TTC549 (cell line): ENCODE measurements around the gene PTPRG.

Experiments used
- FAIRE-seq: peaks from 2 replicates; lab custom pipeline; 2012; peaks lifted over from hg19 to GRCh38; lab: Jason Lieb, UNC

PTPRG gene

GRCh38 chr3:61933798-61934504 lies 372.6 kb downstream of the PTPRG start:
- FAIRE-seq = no peak

- no peak for FAIRE-seq
Measured at GRCh38 chr3:61934505-61934871, 373.1 kb downstream of the PTPRG start.

- no peak for FAIRE-seq
Measured at GRCh38 chr3:61935814-61936213, 374.4 kb downstream of the PTPRG start.

- FAIRE-seq = no peak
Measured at GRCh38 chr3:61936344-61936937, 375.1 kb downstream of the PTPRG start.

DNA sequence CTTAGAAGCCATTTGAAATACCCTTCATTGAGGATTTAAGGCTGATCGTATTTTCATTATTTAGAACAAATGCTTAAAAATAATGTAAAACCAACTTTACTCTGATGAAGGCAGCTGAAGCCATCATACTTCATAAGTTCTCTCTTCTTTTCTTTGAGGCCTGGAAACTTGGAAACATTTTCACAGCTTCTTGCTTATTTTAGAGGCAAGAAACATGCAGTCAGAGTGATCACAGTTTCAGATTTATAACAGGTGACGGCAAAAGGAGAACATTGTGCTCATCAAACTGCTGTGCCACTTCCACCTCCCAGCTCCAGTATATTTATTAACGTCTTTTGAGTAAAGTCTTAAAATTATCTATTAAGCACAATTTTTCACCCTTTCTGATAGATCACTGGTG lies 376.1 kb downstream of the PTPRG start:
- FAIRE-seq = no peak

DNA sequence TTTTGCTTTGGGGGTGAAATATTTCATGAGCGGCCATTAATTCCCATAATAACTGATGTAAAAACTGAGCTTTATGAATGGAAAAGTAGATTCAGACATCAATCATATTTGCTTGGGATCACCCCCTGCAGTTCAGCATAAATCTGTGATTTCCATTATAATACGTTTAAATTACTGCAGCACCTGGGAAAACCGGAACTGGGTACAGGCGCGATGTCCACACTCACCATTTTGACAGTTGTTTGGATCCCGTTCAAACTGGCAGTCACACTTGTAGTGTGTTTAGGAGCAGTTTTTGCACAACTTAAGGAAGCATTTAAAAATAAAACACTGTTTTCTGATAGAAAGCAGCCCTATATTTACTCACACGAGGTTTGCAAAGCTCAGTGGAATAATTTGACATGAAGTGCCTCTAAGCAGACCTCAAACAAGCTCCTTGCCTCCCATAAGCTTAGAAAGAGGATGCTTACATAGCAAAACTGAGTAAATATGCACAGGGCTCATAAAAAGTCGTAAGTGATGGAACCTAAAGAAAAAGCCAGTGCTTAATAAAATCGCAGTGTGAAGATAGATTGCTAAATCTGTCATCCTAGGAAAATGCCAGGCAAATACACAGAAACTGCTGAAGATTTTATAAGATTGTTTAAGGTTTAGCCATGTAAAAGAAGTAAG lies 377.6 kb downstream of the PTPRG start:
- no peak for FAIRE-seq

DNA sequence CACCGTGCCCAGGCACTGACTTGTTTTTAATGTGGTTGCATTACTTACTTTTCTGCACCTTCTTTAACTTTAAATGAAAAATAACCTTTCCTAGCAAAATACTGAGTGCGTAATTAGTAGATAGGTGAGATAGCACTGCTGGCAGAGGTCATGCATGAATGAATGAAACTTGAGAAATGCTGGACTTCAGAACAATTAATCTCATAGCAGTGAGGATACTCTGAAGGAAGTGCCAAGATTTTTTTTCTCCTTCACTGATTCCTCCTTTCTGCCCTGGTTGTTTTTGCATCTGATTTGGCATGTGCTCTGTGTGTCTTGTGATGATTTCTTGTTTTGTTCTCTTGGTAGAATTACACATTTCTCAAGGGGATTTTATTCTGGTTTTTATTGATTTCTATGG lies 378.9 kb downstream of the PTPRG start:
- FAIRE-seq = no peak

DNA sequence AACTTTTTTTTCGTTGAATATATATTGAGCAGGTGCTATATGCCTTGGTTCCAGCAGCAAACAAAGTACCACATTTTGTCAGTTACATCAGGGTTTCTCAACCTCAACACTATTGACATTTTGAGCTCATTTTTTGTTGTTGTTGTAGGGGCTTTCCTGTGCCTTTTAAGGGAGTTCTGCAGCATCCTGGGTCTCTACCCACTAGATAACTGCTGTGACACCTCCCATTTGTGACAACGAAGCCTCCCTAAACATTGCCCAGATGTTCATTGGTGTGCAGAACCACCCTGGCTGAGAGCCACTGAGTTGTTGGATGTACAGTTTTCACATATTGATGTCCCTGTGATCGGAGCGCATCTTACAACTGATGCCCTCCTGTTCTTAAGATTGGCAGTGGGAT lies 382.6 kb downstream of the PTPRG start:
- FAIRE-seq = no peak

DNA sequence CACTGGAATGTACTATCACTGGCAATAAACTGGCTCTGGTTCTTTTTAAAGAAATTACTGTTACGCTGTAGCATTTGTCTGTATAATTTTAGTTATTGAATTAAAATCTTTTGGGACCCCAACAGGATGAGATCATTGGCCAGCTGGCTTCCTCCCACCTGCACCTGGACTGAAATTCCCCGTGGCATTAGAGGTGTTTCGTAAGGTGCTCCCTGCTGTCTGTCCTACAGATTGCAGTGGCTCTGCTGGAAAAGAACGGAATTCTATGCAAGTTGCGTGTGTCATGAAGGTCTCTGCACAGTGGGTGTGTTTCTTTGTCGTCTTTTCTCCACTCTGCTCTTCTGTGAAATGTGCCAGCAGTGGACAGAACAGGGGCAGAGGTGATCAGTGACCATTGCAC lies 383.4 kb downstream of the PTPRG start:
- FAIRE-seq = no peak

- FAIRE-seq = no peak
Measured at GRCh38 chr3:61945657-61946056, 384.3 kb downstream of the PTPRG start.

GRCh38 chr3:61946570-61947324 lies 385.4 kb downstream of the PTPRG start:
- FAIRE-seq = no peak

DNA sequence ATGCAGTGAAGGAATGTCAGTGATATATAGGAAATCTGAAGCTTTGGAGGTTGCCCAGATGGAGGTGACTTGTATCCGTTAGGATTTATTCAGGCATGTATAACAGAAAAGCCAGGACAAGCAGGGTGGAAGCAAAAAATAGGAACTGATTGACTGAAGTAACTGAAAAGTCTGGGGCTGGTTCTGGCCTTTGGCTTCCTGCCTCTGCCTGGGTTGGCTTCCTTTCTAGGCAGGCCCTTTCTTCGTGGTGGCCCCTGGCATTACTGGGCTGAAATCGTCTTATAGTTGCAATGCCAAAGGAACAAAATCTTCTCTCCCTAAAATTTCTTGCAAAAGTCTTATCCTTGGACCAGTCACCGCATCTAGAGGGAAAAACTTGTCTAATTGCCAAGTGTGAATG lies 386.1 kb downstream of the PTPRG start:
- FAIRE-seq = no peak

DNA sequence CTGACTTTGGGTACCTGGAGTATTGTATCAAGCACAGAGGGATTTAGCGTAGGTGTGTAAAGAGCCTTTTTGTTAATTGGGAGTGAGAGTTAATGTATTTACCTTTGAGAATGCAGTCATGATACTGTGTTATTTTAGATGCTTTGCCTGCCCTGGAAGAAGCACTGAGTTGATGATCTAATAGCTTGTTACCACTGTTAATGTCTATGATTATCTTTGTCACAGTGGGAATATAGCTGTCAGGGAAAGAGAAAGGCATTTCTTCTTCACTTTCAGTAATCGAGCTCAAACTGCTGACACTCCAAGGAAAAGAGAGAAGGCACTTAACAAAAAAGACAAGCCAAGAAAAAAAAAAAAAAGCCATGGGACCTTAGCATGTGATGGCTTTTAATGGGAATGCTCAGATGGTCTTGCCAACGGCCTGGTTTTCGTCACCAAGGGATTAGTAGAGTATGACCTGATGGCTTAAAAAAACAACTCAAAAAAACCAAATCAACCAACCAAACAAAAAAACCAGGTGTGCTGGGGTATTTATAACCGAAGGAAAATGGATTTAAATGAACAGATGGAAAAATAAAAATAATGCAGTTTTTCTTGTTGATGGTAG lies 387.4 kb downstream of the PTPRG start:
- FAIRE-seq = no peak

DNA sequence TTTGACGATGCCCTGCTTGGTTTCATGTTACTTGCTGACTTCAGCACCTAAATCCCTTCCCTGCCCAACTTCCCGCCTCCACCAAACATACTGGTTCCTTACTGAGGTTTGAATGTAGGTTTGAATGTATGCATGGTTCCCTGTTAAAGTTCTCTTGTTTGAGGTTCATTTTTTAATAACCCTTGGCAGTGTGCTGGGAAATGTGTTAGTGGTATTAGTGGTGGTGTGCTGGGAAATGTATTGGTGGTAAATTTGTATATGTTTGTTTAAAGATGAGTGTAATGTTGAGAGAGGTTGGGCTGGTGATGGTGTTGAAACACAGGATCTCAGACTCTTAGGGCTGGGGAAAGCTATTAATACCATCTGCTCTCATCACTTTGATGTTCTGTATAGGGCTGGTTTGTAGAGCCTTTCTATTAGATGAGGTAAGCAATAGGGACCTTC lies 392.7 kb downstream of the PTPRG start:
- no peak for FAIRE-seq

GRCh38 chr3:61955483-61955882 lies 394.1 kb downstream of the PTPRG start:
- no peak for FAIRE-seq

DNA sequence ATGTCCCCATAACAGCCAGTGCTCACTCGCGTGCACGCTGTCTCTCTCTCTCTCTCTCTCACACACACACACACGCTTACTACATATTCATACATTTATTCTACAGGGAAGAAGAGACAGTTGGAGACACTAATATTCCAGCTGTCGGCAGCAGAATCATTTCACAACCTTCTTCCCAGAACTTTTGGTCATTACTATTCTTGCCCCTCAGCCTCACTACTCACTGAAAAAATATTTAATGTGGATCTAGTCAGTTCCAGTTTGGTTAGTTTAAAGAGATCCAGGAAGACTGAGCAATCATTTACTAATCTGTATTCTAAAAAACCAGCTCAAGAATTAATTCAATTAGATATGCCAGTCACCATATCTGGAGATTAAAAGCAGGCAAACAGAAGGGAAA lies 394.9 kb downstream of the PTPRG start:
- FAIRE-seq = no peak

GRCh38 chr3:61957259-61957658 lies 395.9 kb downstream of the PTPRG start:
- FAIRE-seq = no peak

DNA sequence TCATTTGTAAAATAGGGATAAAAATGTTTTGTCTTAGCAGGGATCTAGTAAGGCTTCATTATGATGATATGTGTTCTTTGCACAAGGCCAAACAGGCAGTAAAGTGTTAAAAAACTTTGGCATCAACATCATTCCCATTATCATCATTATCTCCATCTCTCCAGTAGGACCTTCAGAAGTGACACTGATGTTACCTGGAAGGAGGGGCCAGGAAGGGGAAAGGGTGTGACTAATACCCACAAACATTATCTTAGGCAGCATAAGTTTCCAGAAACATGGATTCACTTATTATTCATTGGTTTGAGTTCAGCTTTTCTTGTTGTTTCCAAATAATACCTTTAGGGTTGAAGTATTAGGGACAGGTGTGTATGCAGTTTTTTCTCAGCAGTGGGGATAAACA lies 399.6 kb downstream of the PTPRG start:
- FAIRE-seq = no peak

- no peak for FAIRE-seq
Measured at GRCh38 chr3:61961900-61962299, 400.5 kb downstream of the PTPRG start.

- FAIRE-seq = no peak
Measured at GRCh38 chr3:61964566-61964965, 403.2 kb downstream of the PTPRG start.

GRCh38 chr3:61965770-61966131 lies 404.4 kb downstream of the PTPRG start:
- no peak for FAIRE-seq

- FAIRE-seq = no peak
Measured at GRCh38 chr3:61966200-61966599, 404.8 kb downstream of the PTPRG start.

DNA sequence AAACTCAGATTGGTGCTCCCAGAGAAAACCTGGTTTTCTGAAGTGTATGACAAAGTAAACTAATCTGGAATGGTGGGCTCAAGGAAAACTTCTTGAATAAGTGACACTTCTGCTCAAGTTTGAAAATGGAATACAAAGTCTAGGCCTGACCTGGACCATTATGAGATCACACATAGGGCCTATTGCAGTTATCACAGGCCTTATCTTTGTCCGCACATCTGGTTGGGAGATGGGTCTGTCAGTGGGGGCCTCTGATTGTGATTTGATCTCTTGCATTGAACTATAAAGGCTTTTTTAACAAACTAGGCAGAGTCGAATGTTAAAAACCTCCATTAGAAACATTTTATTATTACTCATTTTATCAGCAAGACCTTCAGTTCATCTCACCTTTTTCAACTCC lies 405.6 kb downstream of the PTPRG start:
- FAIRE-seq = no peak
